Endothelial cell of umbilical vein (primary cell): ENCODE data around the gene C19orf67. TPM values are rescaled to one million over a fixed set of nuclear protein-coding genes. Genes with fewer than 3 reads are reported as not detected.

Source experiments
- BruUV-seq: library from RNA; stranded (reverse); fragments of 400-500 nt; replicated peaks from 2 replicates; lab custom pipeline; 2021; lab: Mats Ljungman, UMichigan
- CTCF ChIA-PET: fragments of 300-600, 350-600 bp; sonication (Branson Sonifier 250); formaldehyde crosslinking; loops from one replicate; lab custom pipeline; 2021; ENCODE audit warnings: antibody characterized with exemption, inconsistent platforms; lab: Charles Lee
- POLR2A ChIA-PET: fragments of 300-600, 350-600 bp; sonication (Branson Sonifier 250); formaldehyde crosslinking; loops from one replicate; lab custom pipeline; 2021; ENCODE audit warnings: antibody characterized with exemption, inconsistent platforms; lab: Charles Lee
- DNase-seq: peaks from one replicate; pipeline ENCODE4 v3.0.0-alpha.2; 2011; ENCODE audit warnings: low read depth, low spot score
- FAIRE-seq: peaks from 2 replicates; lab custom pipeline; 2011; peaks lifted over from hg19 to GRCh38; lab: Jason Lieb, UNC
- H2AFZ ChIP-seq: 2 replicates; pipeline ENCODE4 v1.6.0; 2012; ENCODE audit warnings: low read depth, low read length, control low read depth, inconsistent platforms
- H3K27ac ChIP-seq: 2 replicates; pipeline ENCODE4 v1.5.1; 2011; ENCODE audit warnings: low read depth, mild to moderate bottlenecking, control low read depth, low read length, moderate library complexity; ENCODE audit not compliant: insufficient read depth
- H3K27me3 ChIP-seq, 2 experiments: 2 replicates each; pipeline versions ENCODE4 v1.6.0 to v1.6.1; 2011; ENCODE audit warnings: low read length in 2 of 2, mixed read lengths in 1 of 2; ENCODE audit not compliant: control insufficient read depth in 2 of 2, insufficient read depth in 2 of 2
- H3K36me3 ChIP-seq, 2 experiments: 2 replicates in 1 of 2; 3 replicates in 1 of 2; pipeline ENCODE4 v1.5.1; 2011; ENCODE audit warnings: low read length in 2 of 2, mild to moderate bottlenecking in 1 of 2, moderate library complexity in 1 of 2; ENCODE audit not compliant: control insufficient read depth in 2 of 2, insufficient read depth in 2 of 2; ENCODE audit errors: extremely low read depth in 1 of 2
- H3K4me1 ChIP-seq: 3 replicates; pipeline ENCODE4 v1.5.1; 2011; ENCODE audit warnings: mild to moderate bottlenecking, low read length; ENCODE audit not compliant: control insufficient read depth, insufficient read depth; ENCODE audit errors: extremely low read depth
- H3K4me2 ChIP-seq: 2 replicates; pipeline ENCODE4 v1.6.1; 2011; ENCODE audit warnings: low read length, control low read depth, mixed read lengths; ENCODE audit not compliant: insufficient read depth
- H3K4me3 ChIP-seq, 3 experiments: fragments of 200-600 bp in 1 of 3; sonication (generic), shearing (Covaris generic) in 1 of 3; replicated peaks in 1 of 3; 2 replicates each; pipeline ENCODE4 v1.5.1; 2011 to 2016; ENCODE audit warnings: control low read depth in 3 of 3, low read length in 3 of 3, mild to moderate bottlenecking in 2 of 3, inconsistent platforms in 1 of 3, low read depth in 1 of 3, moderate library complexity in 1 of 3; ENCODE audit not compliant: insufficient read depth in 1 of 3
- H3K79me2 ChIP-seq: 2 replicates; pipeline ENCODE4 v1.6.0; 2012; ENCODE audit warnings: low read length, inconsistent platforms; ENCODE audit not compliant: control insufficient read depth, insufficient read depth
- H3K9ac ChIP-seq: replicated peaks from 2 replicates; pipeline ENCODE3; 2011; ENCODE audit warnings: low read length, control low read depth; ENCODE audit not compliant: insufficient read depth; ENCODE audit errors: extremely low read depth
- H3K9me1 ChIP-seq: replicated peaks from 3 replicates; pipeline ENCODE4 v1.6.0; 2011; ENCODE audit warnings: mild to moderate bottlenecking, low read length; ENCODE audit not compliant: control insufficient read depth, insufficient read depth; ENCODE audit errors: extremely low read depth
- H3K9me3 ChIP-seq: replicated peaks from 2 replicates; pipeline ENCODE4 v1.5.1; 2012; ENCODE audit warnings: low read length, inconsistent platforms; ENCODE audit not compliant: control insufficient read depth, insufficient read depth
- H4K20me1 ChIP-seq: replicated peaks from 2 replicates; pipeline ENCODE3; 2011; ENCODE audit warnings: mild to moderate bottlenecking, low read length; ENCODE audit not compliant: control insufficient read depth, insufficient read depth; ENCODE audit errors: extremely low read depth
- EZH2 ChIP-seq: IDR thresholded peaks from 2 replicates; pipeline ENCODE4 v1.6.1; 2012; ENCODE audit warnings: borderline replicate concordance, low read depth, mild to moderate bottlenecking, moderate library complexity, low read length, inconsistent platforms; ENCODE audit not compliant: severe bottlenecking
- FOS ChIP-seq: IDR thresholded peaks from 2 replicates; pipeline ENCODE4 v1.6.1; 2011; ENCODE audit warnings: mild to moderate bottlenecking, low read length, moderate library complexity, borderline replicate concordance; ENCODE audit not compliant: insufficient read depth
- GATA2 ChIP-seq: IDR thresholded peaks from 2 replicates; pipeline ENCODE4 v1.7.0; 2011; ENCODE audit warnings: low read depth, mild to moderate bottlenecking, moderate library complexity, mixed read lengths, low read length; ENCODE audit not compliant: insufficient read length, insufficient read depth
- JUN ChIP-seq: IDR thresholded peaks from 2 replicates; pipeline ENCODE4 v1.6.1; 2011; ENCODE audit warnings: borderline replicate concordance, low read depth; ENCODE audit not compliant: insufficient read length, insufficient read depth
- MYC ChIP-seq: IDR thresholded peaks from one replicate; pipeline ENCODE4 v1.6.1; 2011; ENCODE audit warnings: mild to moderate bottlenecking, low read depth, low read length
- POLR2A ChIP-seq: IDR thresholded peaks from 2 replicates; pipeline ENCODE4 v1.6.1; 2012; ENCODE audit warnings: low read depth, mild to moderate bottlenecking, control low read depth, low read length
- POLR2AphosphoS5 ChIP-seq: IDR thresholded peaks from 2 replicates; pipeline ENCODE4 v1.6.1; 2012; ENCODE audit warnings: low read depth, mild to moderate bottlenecking, control low read depth, low read length, moderate library complexity; ENCODE audit not compliant: insufficient read depth
- dilution Hi-C: fragments of 300-500 bp; cut with MboI; formaldehyde crosslinking; loops from one replicate; pipeline ENCODE4 v1.15.0; 2019; ENCODE audit warnings: low sequenced_read_pairs; ENCODE audit not compliant: extremely low pct_ligation_motif_present
- intact Hi-C: fragments of 100-400 bp; cut with micrococcal nuclease; formaldehyde crosslinking; loops from one replicate; pipeline ENCODE4 v1.10.0; 2022
- polyA plus RNA-seq, 4 experiments: library from polyadenylated mRNA; depleted of rRNA in 3 of 4; stranded (reverse) in 3 of 4; unstranded in 1 of 4; fragments of >200 nt; gene quantifications; 2 replicates each; pipeline versions ENCODE4 v1.2.1 to v1.2.3, GENCODE V29; 2011 to 2012; ENCODE audit warnings: missing spikeins in 1 of 4
- total RNA-seq: library from RNA; stranded (reverse); gene quantifications from 2 replicates; pipeline ENCODE4 v1.2.3, GENCODE V29; 2021
- TF ChIP-seq, protein P1 (sequence below), 2 donors: IDR thresholded peaks; 1 replicate in 1 of 2; 2 replicates in 1 of 2; pipeline ENCODE4 v1.5.1; 2011; ENCODE audit warnings: low read length in 2 of 2, mild to moderate bottlenecking in 2 of 2, moderate library complexity in 2 of 2, control low read depth in 1 of 2, inconsistent platforms in 1 of 2, low read depth in 1 of 2; ENCODE audit not compliant: insufficient read depth in 1 of 2; ENCODE audit errors: extremely low read depth in 1 of 2
- TF ChIP-seq, protein P2 (sequence below): IDR thresholded peaks from 2 replicates; pipeline ENCODE4 v1.6.1; 2011; ENCODE audit not compliant: insufficient read depth, insufficient read length

Gene C19orf67
- total and polyA plus RNA-seq, 2 donors (not counting 3 experiments of a cell fraction or from before 2014, with no cell fraction given): 0.55 TPM; not detected in 1

DNA sequence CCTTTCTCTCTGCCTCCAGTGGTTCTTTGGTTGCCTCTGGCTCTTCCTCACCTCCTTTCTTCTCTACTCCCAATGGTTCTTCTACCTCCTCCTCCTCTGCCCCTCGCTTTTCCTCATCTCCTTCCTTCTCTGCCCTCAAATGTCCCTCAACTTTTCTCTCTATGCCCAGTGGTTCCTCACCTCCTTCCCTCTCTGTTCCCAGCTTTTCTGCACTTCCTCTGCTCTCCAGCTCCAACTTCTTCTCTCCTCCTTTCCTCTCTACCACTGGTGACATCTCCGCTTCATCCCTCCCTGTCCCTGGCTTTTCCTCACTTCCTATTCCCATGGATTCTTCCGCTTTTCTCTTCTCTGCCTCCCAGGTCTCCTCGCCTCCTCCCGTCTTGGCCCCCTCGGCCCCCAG is 31.5 kb downstream of the C19orf67 start:
- no peak for DNase-seq
- CTCF ChIA-PET: interaction anchor here (1.0 to 1.1 kb wide), 2 partner anchors 12 to 18 kb away, joined by 4 to 7 read pairs; partner anchors contain the start of gene MISP3

DNA sequence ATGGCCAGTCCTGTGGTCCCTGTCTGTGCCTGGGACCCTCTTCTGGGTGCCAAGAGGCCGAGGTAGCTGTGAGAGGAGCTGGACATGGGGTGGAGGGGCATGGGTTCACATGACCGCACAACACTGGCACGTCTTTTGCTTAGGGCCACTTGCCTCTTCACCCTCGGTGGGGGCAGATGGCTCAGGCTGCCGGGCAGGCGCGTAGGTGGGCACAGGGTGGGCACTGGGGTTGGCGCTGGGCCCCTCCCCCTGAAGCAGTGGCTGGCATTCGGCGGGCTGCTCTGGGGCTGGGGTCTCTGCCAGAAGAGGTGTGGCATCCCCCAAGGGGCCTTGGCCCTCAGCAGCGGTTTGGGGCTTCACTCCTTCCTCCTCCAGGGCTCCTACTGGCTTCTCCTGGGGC is 32.1 kb downstream of the C19orf67 start:
- H3K4me3 ChIP-seq: no peak overlapping the region
- ChIA-PET POLR2A (no interaction called here), CTCF (interaction anchor here (0.9 to 3.4 kb wide), 6 partner anchors 10 to 22 kb away, joined by 3 to 14 read pairs (median 7); partner anchors contain the start of genes IL27RA and MISP3)
- no peak overlapping the region for H3K9ac ChIP-seq
- no peaks in the 10 kb centered on the region for H3K79me2 ChIP-seq
- no peak overlapping the region for H2AFZ ChIP-seq
- FAIRE-seq (no peak), DNase-seq (no peak)
- H3K4me1 ChIP-seq: no peaks in the 10 kb centered on the region
- TF ChIP-seq JUN: no peak
- no peak for TF ChIP-seq POLR2AphosphoS5
- TF ChIP-seq, protein P1, sequence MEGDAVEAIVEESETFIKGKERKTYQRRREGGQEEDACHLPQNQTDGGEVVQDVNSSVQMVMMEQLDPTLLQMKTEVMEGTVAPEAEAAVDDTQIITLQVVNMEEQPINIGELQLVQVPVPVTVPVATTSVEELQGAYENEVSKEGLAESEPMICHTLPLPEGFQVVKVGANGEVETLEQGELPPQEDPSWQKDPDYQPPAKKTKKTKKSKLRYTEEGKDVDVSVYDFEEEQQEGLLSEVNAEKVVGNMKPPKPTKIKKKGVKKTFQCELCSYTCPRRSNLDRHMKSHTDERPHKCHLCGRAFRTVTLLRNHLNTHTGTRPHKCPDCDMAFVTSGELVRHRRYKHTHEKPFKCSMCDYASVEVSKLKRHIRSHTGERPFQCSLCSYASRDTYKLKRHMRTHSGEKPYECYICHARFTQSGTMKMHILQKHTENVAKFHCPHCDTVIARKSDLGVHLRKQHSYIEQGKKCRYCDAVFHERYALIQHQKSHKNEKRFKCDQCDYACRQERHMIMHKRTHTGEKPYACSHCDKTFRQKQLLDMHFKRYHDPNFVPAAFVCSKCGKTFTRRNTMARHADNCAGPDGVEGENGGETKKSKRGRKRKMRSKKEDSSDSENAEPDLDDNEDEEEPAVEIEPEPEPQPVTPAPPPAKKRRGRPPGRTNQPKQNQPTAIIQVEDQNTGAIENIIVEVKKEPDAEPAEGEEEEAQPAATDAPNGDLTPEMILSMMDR (IDR thresholded peaks at IDR 0.05; ENCODE audit: extremely low read depth in 1 of 2, insufficient read depth in 1 of 2, low read depth in 1 of 2, low read length in 2 of 2): no peak
- no peak for TF ChIP-seq MYC
- TF ChIP-seq, protein P2, sequence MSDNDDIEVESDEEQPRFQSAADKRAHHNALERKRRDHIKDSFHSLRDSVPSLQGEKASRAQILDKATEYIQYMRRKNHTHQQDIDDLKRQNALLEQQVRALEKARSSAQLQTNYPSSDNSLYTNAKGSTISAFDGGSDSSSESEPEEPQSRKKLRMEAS: no peak
- TF ChIP-seq GATA2: no peak
- no peak for TF ChIP-seq POLR2A
- TF ChIP-seq FOS: no peak
- TF ChIP-seq EZH2: no peak
- H3K27ac ChIP-seq: no peak overlapping the region
- no peaks in the 10 kb centered on the region for H3K9me3 ChIP-seq
- H3K9me1 ChIP-seq: no peaks in the 10 kb centered on the region
- intact Hi-C loops (no loop called here), dilution Hi-C loops (no loop called here)
- H4K20me1 ChIP-seq: no peaks in the 10 kb centered on the region
- H3K27me3 ChIP-seq: peaks cover 3 to 4% of the 10 kb centered on the region in 2 experiments
- no peak overlapping the region for H3K4me2 ChIP-seq
- no peaks in the 10 kb centered on the region for H3K36me3 ChIP-seq
- BruUV-seq: no TSS peak

More for the DNA sequence above, 31.5 kb downstream of the C19orf67 start:
- no peaks in the 10 kb centered on the region for H3K79me2 ChIP-seq
- POLR2A ChIA-PET: no interaction called here
- TF ChIP-seq JUN: no peak
- TF ChIP-seq POLR2A: no peak
- TF ChIP-seq POLR2AphosphoS5: no peak
- no peak for TF ChIP-seq GATA2
- no peak for TF ChIP-seq EZH2
- TF ChIP-seq FOS: no peak
- H3K4me1 ChIP-seq: no peaks in the 10 kb centered on the region
- FAIRE-seq: no peak
- dilution Hi-C loops: no loop called here
- H3K9me3 ChIP-seq: no peaks in the 10 kb centered on the region
- H3K4me2 ChIP-seq: no peak overlapping the region
- H3K4me3 ChIP-seq: no peak overlapping the region
- H3K27me3 ChIP-seq: peaks cover 6% of the 10 kb centered on the region in 2 experiments
- intact Hi-C loops: no loop called here
- no TSS peak for BruUV-seq
- H3K27ac ChIP-seq: no peak overlapping the region
- H3K9ac ChIP-seq: no peak overlapping the region
- H3K36me3 ChIP-seq: no peaks in the 10 kb centered on the region
- no peaks in the 10 kb centered on the region for H3K9me1 ChIP-seq
- H4K20me1 ChIP-seq: no peaks in the 10 kb centered on the region
- no peak overlapping the region for H2AFZ ChIP-seq
